ENCODE measurements around the gene CDKN2AIPNL. TPM values are rescaled to one million over a fixed set of nuclear protein-coding genes. Genes with fewer than 3 reads are reported as not detected.

Gene CDKN2AIPNL
- total RNA-seq, 1 experiment from 2014 or later, result 63.0 TPM

- Histone ChIP-seq H3K9me3 (ENCODE audit: control insufficient read depth in 1 of 2, insufficient read depth in 1 of 2, low read depth in 1 of 2, low read length in 2 of 2) (no peaks in the 10 kb centered on the region), H3K9me2 (ENCODE audit: insufficient read depth) (no peaks in the 10 kb centered on the region), H4K20me1 (ENCODE audit: insufficient read depth) (no peaks in the 10 kb centered on the region), H3K27ac (ENCODE audit: low read depth, low read length) (no peak overlapping the region), H3K9ac (ENCODE audit: low read length) (no peak overlapping the region), H3K4me2 (ENCODE audit: low read length) (no peak overlapping the region), H3K4me1 (ENCODE audit: control insufficient read depth in 1 of 2, insufficient read depth in 2 of 2, low read length in 2 of 2) (peaks cover 9 to 13% of the 10 kb centered on the region in 2 experiments), H3K79me2 (ENCODE audit: insufficient read depth, low read length) (no peaks in the 10 kb centered on the region), H3K4me3 (replicated peaks in 1 of 2; ENCODE audit: low read depth in 1 of 2, low read length in 2 of 2) (no peak overlapping the region), H2AFZ (ENCODE audit: low read depth, low read length, poor library complexity, severe bottlenecking) (no peak overlapping the region), H3K27me3 (ENCODE audit: insufficient read depth, low read length) (no peaks in the 10 kb centered on the region), H3K36me3 (ENCODE audit: control insufficient read depth in 1 of 2, insufficient read depth in 2 of 2, low read length in 2 of 2) (no peaks in the 10 kb centered on the region)
- intact Hi-C loops (cut with micrococcal nuclease), result no loop called here
- POLR2A ChIA-PET, result no interaction called here
- RAD21 ChIA-PET (ENCODE audit: low non-redundant PET in 1 of 2, low total read pairs in 2 of 2, uncharacterized antibody in 2 of 2, unreplicated experiment in 2 of 2), result no interaction called here
- CTCF ChIA-PET, result no interaction called here
- ATAC-seq, result no peak
- no peak for TF ChIP-seq EZH2phosphoT487 (IDR thresholded peaks at IDR 0.05; ENCODE audit: borderline replicate concordance)
- no peak for TF ChIP-seq POLR2A (IDR thresholded peaks at IDR 0.05; ENCODE audit: borderline replicate concordance, extremely low read depth, insufficient read depth, insufficient read length)
- TF ChIP-seq YY1 (IDR thresholded peaks at IDR 0.05; ENCODE audit: extremely low read depth, insufficient replicate concordance, low read depth, low read length), result no peak
- TF ChIP-seq CTCF (IDR thresholded peaks at IDR 0.05 in 2 of 3, conservative IDR thresholded peaks at IDR 0.05 in 1 of 3; ENCODE audit: borderline replicate concordance in 1 of 3, insufficient read depth in 1 of 3, low read depth in 2 of 3, low read length in 2 of 3), result no peak
- TF ChIP-seq POLR2AphosphoS5 (IDR thresholded peaks at IDR 0.05; ENCODE audit: low read depth, low read length), result no peak
- TF ChIP-seq SRF (IDR thresholded peaks at IDR 0.05; ENCODE audit: low read depth), result no peak
- no peak for TF ChIP-seq SIN3A (IDR thresholded peaks at IDR 0.05; ENCODE audit: low read depth)
- no peak for TF ChIP-seq CEBPB (IDR thresholded peaks at IDR 0.05; ENCODE audit: low read depth)
- no peak for TF ChIP-seq EGR1 (IDR thresholded peaks at IDR 0.05; ENCODE audit: low read depth)
- no peak for TF ChIP-seq EZH2 (IDR thresholded peaks at IDR 0.05)
- TF ChIP-seq ZFX (IDR thresholded peaks at IDR 0.05), result no peak
- no peak for TF ChIP-seq ELF1 (IDR thresholded peaks at IDR 0.05; ENCODE audit: borderline replicate concordance, low read depth)
- no peak for TF ChIP-seq MAX (IDR thresholded peaks at IDR 0.05)
- no peak for TF ChIP-seq FOSL1 (IDR thresholded peaks at IDR 0.05; ENCODE audit: low read depth)
- TF ChIP-seq ATF3 (IDR thresholded peaks at IDR 0.05), result no peak
- TF ChIP-seq REST (IDR thresholded peaks at IDR 0.05; ENCODE audit: low read depth), result no peak
- no peak for TF ChIP-seq ZBTB33 (IDR thresholded peaks at IDR 0.05; ENCODE audit: extremely low read depth, insufficient replicate concordance, low read length)
- no peak for TF ChIP-seq ZNF274 (IDR thresholded peaks at IDR 0.05; ENCODE audit: low read depth, low read length)
- TF ChIP-seq RAD21 (IDR thresholded peaks at IDR 0.05; ENCODE audit: low read depth), result no peak
- TF ChIP-seq CBX3 (IDR thresholded peaks at IDR 0.05; ENCODE audit: low read depth), result no peak
- BruUV-seq (replicated peaks), result no TSS peak
- no peak for DNase-seq (ENCODE audit: low read depth, low spot score)
Measured at GRCh38 chr5:134447815-134448520, 36.3 kb upstream of the CDKN2AIPNL start.
